H1 (cell line): ENCODE measurements around the gene ADAMTS3. TPM values are rescaled to one million over a fixed set of nuclear protein-coding genes. Genes with fewer than 3 reads are reported as not detected.

Source experiments
- CHD7 ChIP-seq: fragments of 300-600 bp; sonication (generic); IDR thresholded peaks from 2 replicates; pipeline ENCODE4 v1.7.1; 2012; ENCODE audit warnings: low read length, moderate library complexity, mild to moderate bottlenecking, inconsistent platforms; ENCODE audit not compliant: insufficient replicate concordance
- E2F6 ChIP-seq: IDR thresholded peaks from 2 replicates; pipeline ENCODE4 v1.6.1; 2012; ENCODE audit warnings: inconsistent platforms
- HDAC6 ChIP-seq: IDR thresholded peaks from one replicate; pipeline ENCODE4 v1.7.1; 2012; ENCODE audit warnings: low read depth, mild to moderate bottlenecking, inconsistent platforms, low read length, moderate library complexity
- JUN ChIP-seq: IDR thresholded peaks from 2 replicates; pipeline ENCODE4 v1.6.1; 2011; ENCODE audit warnings: low read depth, mild to moderate bottlenecking, improper control_type of control experiment, low read length
- POU5F1 ChIP-seq: IDR thresholded peaks from 2 replicates; pipeline ENCODE4 v1.6.1; 2011; ENCODE audit warnings: low read depth, mild to moderate bottlenecking, low read length, moderate library complexity
- RNF2 ChIP-seq: fragments of 200-900, 300-1000 bp; sonication (generic); IDR thresholded peaks from 2 replicates; pipeline ENCODE4 v1.7.1; 2016; ENCODE audit warnings: borderline replicate concordance, low read depth, mild to moderate bottlenecking, antibody characterized with exemption, low read length; ENCODE audit not compliant: poor library complexity, severe bottlenecking; ENCODE audit errors: missing control alignments
- SIX5 ChIP-seq: IDR thresholded peaks from 2 replicates; pipeline ENCODE4 v1.6.1; 2011; ENCODE audit warnings: mild to moderate bottlenecking, low read depth, low read length
- polyA plus RNA-seq, 7 experiments: library from polyadenylated mRNA; depleted of rRNA in 3 of 7; stranded (reverse) in 5 of 7; unstranded in 2 of 7; fragments of >200 nt in 5 of 7; fragments of 200-250 nt in 2 of 7; gene quantifications; 1 replicate in 5 of 7; 2 replicates in 1 of 7; 4 replicates in 1 of 7; pipeline versions ENCODE4 v1.2.1 to v1.2.3, GENCODE V29; 2011 to 2013; ENCODE audit warnings: missing spikeins in 2 of 7, mixed read lengths in 2 of 7
- total RNA-seq: library from RNA; stranded (reverse); fragmentation: NEBNext Ultra II Directional; extraction: Animal tissue kit (Norgen Biotek cat#: 25700); gene quantifications from 2 replicates; pipeline ENCODE4 v1.2.1, GENCODE V29; 2021
- TF ChIP-seq, protein P1 (sequence below): IDR thresholded peaks from 2 replicates; pipeline ENCODE4 v1.6.1; 2011; ENCODE audit warnings: low read depth, mild to moderate bottlenecking, low read length; ENCODE audit not compliant: insufficient read depth

The ADAMTS3 gene
- total and polyA plus RNA-seq, 2 of the 8 experiments (the other 6 are each of a cell fraction or from before 2014, with no cell fraction given), result 1.3 to 3.4 TPM

DNA sequence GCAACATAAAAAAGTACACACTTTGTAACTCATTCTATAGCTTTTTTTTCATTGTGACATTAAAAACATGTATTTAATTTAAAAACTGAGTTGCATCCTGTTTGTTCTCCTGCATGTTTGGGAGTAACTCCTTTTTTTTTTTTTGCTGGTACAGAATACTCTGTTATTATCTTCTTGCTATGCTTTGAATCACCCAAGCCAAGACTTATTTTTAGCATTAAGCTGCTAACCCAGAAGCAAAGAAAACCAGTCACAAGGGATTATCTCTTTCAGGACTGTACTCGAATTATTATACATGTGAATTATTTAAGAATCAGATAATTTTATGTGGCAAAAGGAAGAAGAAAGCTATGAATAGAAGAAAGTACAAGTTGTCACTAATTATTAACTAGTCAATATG lies 194.9 kb downstream of the ADAMTS3 start (continued):
- TF ChIP-seq CHD7 (no peak), JUN (no peak), SIX5 (no peak), E2F6 (no peak), POU5F1 (no peak), RNF2 (no peak), HDAC6 (no peak)
- TF ChIP-seq, protein P1, sequence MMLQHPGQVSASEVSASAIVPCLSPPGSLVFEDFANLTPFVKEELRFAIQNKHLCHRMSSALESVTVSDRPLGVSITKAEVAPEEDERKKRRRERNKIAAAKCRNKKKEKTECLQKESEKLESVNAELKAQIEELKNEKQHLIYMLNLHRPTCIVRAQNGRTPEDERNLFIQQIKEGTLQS, result no peak
- TF ChIP-seq, all 59 proteins: peak for 0
